HG02973 (cell line): ENCODE results near the gene NELFE.
"Not testable (repeated sequence)": the region's sequence is repeated elsewhere in the genome, so short reads cannot be mapped to it uniquely, and the experiment has no call there.

Experiments
- ATAC-seq: cut with Tn5 transposase; IDR thresholded peaks from one replicate; pipeline ENCODE4 v1.9.1; 2021; ENCODE audit warnings: moderate library complexity; ENCODE audit not compliant: unreplicated experiment

NELFE gene

DNA sequence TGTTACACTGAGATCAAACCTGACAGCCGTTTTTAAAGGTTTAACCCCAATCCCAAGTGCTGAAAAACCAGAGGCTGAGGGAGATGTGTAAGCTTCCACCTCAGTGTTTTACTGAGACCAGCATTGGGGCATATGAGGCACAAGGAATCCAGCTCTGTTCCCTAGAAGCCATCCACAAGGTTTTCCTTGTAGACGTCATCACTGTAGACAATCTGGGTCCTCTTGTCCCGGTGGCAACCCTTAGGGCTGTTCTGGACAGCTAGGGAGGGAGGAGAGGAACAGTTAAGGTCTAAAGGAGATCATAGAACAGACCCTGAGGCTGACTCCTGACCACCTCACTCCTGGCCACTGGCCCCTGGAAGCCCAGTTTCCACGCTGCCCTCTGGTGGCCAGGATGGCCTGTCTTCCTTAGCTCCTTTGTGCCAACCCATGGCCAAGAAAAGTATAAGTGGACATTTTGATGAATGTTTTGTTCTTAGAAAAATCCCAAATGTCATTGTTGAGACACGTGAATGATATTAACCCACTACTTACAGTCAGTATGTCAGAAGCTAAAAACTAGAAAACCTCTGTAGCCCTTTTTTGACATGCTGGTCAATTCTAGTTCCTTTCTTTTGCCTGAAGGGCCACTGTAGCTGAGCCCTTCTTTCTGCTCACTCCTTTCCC, 6.5 kb downstream of the NELFE start:
- ATAC-seq: no peak

DNA sequence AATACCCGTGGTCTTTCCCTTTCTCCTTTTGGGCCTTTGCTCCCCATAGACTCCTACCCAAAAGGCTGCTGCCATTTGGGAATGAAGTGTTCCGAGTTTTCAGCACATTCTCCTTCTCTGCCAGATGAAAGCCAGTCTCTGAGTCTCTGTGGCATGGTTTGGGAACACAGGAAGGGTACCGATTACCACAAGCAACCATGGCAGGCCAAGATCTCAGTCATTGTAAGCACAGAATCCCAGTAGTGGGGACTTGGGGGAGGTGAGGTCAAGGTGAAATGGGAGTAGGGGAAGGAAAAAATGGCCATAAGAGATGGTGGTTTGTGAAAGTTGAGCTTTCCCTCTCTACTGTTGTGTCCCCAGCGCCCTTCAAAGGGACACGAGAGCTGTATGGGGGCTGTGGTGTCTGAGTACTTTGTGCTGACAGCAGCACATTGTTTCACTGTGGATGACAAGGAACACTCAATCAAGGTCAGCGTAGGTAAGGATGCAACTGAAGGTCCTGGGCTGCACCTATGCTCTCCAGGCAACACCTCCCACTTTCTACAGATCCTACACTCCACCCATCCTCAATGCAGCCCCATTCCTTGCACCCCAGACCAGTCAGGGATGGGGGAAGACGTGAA, 8.7 kb downstream of the NELFE start:
- ATAC-seq: no peak

DNA sequence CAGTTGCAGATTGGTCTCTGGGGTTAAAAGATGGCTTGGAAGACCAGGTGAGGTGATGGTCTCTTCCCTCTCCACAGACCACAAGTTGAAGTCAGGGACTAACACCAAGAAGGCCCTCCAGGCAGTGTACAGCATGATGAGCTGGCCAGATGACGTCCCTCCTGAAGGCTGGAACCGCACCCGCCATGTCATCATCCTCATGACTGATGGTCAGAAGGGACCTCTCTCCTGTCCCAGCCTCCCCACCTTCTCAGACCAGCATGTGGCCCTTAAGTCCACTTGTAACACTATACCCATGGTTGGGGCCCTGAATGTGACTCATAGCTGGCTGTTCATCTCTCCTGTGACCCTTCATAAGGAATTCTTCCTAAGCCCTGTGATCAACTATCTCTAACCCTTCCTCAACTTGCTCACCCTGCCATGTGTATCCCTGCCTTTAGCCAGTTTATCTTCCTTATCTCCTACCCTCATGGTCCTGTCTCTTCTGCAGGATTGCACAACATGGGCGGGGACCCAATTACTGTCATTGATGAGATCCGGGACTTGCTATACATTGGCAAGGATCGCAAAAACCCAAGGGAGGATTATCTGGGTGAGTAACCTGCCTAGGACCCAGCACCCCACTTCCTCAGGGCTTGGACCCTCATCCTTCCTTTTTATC, 9.9 kb downstream of the NELFE start:
- ATAC-seq: no peak

DNA sequence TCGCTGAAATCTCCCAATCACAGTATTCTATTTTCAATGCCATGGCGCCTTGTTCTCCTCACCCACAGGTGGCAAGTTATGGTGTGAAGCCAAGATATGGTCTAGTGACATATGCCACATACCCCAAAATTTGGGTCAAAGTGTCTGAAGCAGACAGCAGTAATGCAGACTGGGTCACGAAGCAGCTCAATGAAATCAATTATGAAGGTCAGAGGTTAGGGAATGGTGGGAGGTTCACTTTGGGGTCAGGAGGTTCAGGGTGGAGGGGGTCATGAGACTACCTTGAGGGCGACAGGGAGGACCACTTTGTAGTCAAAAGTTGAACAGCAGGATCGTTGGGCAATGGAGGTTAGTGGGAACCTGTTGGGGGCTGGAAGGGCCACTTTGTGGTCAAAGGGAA, 10.5 kb downstream of the NELFE start:
- ATAC-seq: no peak

DNA sequence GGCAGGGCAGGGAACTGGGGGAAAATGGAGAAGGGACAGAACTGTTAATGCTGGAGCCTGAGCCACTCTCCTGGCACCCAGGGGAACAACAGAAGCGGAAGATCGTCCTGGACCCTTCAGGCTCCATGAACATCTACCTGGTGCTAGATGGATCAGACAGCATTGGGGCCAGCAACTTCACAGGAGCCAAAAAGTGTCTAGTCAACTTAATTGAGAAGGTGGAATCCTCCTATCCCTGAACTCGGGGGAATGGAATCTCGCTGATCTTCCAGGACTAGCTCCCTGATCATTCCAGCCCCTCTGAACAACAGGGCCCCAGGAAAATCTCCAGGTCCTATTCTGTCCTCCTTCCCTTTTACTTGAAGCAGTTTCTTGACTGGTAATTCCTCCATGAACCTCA, 10.9 kb downstream of the NELFE start:
- ATAC-seq: no peak

DNA sequence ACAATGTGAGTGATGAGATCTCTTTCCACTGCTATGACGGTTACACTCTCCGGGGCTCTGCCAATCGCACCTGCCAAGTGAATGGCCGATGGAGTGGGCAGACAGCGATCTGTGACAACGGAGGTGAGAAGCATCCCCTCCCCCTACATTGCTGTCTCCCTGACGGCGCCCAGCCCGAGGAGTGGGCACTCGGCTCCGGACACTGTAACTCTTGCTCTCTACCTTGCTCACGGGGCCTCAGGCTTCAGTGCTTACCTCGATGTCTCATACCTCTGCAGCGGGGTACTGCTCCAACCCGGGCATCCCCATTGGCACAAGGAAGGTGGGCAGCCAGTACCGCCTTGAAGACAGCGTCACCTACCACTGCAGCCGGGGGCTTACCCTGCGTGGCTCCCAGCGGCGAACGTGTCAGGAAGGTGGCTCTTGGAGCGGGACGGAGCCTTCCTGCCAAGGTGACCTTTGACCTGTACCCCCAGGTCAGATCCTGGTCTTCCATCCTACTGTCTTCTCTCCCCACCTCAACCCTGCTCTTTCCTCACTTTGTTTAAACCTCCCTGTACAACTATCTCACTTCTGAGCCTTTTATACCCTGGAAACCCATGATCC, 11.6 kb downstream of the NELFE start:
- ATAC-seq: no peak

DNA sequence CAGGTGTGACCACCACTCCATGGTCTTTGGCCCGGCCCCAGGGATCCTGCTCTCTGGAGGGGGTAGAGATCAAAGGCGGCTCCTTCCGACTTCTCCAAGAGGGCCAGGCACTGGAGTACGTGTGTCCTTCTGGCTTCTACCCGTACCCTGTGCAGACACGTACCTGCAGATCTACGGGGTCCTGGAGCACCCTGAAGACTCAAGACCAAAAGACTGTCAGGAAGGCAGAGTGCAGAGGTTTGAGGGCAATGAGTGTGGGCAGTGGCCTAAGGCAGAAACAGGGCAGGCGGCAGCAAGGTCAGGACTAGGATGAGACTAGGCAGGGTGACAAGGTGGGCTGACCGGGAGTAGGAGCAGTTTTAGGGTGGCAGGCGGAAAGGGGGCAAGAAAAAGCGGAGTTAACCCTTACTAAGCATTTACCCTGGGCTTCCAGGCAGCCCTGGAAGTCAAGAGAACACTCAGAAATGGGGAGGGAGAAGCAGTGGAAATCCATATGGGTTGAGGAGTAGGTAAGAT, 12.3 kb downstream of the NELFE start:
- ATAC-seq: no peak

DNA sequence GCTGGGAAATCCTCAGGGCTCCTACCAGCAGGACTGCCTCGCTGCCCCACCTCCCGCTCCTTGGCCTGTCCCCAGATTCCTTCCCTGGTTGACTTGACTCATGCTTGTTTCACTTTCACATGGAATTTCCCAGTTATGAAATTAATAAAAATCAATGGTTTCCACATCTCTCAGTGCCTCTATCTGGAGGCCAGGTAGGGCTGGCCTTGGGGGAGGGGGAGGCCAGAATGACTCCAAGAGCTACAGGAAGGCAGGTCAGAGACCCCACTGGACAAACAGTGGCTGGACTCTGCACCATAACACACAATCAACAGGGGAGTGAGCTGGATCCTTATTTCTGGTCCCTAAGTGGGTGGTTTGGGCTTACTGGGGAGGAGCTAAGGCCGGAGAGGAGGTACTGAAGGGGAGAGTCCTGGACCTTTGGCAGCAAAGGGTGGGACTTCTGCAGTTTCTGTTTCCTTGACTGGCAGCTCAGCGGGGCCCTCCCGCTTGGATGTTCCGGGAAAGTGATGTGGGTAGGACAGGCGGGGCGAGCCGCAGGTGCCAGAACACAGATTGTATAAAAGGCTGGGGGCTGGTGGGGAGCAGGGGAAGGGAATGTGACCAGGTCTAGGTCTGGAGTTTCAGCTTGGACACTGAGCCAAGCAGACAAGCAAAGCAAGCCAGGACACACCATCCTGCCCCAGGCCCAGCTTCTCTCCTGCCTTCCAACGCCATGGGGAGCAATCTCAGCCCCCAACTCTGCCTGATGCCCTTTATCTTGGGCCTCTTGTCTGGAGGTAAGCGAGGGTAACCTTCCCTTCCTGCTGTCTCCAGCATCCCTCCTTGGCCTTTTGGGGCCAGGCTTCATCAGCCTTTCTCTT, 13.0 kb downstream of the NELFE start, which contains the start of gene CFB:
TSS of gene CFB (plus strand) at position 589 of the 863 bp plus-strand sequence. CDS start at position 716, 127 bp downstream.
- no peak for ATAC-seq

DNA sequence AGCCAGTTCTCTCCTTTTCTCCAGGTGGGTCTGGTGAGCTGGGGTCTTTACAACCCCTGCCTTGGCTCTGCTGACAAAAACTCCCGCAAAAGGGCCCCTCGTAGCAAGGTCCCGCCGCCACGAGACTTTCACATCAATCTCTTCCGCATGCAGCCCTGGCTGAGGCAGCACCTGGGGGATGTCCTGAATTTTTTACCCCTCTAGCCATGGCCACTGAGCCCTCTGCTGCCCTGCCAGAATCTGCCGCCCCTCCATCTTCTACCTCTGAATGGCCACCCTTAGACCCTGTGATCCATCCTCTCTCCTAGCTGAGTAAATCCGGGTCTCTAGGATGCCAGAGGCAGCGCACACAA, 13.6 kb downstream of the NELFE start:
- no peak for ATAC-seq

DNA sequence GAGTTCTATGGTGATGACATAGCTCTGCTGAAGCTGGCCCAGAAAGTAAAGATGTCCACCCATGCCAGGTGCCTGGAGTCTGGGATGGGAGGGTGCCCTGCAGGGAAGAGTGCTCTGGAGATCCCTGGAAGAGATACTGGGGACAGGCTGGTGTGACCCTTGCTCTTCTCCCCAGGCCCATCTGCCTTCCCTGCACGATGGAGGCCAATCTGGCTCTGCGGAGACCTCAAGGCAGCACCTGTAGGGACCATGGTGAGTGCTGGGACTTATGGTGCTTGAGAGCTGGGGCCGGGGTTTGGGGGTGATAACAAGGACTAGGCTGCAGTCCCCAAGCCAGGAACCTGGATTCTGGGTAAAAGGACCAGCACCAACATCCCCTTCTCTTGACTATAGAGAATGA, 15.0 kb downstream of the NELFE start:
- ATAC-seq: no peak

DNA sequence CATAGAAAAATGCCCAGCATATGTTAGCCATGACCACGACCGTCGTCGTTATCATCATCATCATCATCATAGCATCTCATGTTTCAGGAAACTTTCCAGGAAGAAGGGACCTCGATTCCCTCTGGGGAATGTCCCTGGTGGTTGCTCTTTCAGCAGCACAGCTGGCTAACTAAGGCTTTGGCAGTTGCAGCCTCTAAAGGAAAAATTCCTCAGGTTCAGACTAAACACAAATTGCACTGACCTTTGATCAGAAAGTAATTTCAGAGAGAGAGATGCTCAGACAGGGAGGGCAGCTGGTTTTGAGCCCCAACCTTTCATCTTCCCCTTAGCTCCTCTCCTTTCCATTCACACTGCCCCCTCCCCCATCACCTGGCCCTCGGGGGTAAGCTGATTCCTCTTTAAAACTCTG, 18.5 kb downstream of the NELFE start:
- ATAC-seq: no peak

DNA sequence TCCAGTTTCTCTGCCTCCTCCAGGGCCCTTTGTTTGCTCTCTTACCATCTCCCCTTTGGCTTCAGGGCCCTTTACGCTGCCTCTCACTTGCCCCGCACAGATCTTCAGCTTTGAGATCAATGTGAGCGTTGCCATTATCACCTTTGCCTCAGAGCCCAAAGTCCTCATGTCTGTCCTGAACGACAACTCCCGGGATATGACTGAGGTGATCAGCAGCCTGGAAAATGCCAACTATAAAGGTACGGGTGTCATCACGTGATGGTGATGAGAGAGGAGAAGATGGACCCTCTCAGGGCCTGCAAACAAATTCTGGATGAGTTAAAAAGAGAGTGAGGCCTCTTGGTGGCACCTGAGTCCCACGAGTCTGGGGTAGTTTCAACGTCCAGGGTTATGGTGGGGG, 22.9 kb downstream of the NELFE start:
- ATAC-seq: no peak

DNA sequence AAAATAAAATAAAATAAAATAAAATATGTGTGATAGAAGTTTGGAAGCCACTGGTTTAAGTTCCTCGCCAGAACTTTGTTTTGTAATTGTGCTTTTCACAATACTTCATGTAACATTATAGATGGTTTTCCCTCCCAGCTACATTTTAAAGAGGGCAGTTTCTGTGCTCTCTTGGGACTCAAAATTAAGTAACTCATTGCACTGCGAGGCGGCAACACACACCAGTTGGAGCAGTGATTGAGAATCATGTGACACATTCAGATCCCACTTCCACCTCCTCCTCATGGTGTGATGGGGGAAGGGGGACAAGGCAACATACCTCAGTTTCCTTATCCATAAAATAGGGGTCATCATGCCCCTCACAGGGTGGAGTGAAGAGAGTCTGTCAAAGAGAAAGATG, 23.8 kb downstream of the NELFE start:
- no peak for ATAC-seq

DNA sequence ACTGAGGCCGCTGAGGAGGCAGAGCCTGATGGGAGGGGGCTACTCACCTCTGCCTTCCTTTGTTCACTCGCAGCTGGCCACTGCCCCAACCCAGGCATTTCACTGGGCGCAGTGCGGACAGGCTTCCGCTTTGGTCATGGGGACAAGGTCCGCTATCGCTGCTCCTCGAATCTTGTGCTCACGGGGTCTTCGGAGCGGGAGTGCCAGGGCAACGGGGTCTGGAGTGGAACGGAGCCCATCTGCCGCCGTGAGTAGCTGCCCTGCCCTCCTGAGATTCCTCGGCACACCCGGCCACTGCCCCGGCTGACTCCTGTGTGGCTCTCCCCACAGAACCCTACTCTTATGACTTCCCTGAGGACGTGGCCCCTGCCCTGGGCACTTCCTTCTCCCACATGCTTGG, 25.2 kb downstream of the NELFE start:
- no peak for ATAC-seq

DNA sequence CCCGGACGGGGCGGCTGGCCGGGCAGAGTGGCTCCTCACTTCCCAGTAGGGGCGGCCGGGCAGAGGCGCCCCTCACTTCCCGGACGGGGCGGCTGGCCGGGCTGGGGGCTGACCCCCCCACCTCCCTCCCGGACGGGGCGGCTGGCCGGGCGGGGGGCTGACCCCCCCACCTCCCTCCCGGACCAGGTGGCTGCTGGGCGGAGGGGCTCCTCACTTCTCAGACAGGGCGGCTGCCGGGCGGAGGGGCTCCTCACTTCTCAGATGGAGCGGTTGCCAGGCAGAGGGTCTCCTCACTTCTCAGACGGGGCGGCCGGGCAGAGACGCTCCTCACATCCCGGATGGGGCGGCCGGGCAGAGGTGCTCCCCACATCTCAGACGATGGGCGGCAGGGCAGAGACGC, 26.6 kb downstream of the NELFE start:
- ATAC-seq: not testable (repeated sequence)

DNA sequence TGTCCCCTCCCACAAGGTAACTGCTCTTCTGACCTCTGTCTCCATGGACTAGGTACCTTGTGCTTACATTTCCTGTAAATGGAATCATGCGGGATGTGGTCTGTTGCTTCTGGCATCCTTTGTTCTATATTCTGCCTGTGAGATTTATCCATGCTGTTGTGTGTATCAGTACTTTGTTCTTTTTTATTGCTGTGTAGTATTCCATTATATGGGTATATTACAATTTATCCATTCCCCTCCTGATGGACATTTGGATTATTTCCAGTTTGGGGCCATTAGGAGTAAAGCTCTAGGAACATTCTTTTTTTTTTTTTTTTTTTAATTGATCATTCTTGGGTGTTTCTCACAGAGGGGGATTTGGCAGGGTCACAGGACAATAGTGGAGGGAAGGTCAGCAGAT, 27.8 kb downstream of the NELFE start:
- ATAC-seq: no peak

DNA sequence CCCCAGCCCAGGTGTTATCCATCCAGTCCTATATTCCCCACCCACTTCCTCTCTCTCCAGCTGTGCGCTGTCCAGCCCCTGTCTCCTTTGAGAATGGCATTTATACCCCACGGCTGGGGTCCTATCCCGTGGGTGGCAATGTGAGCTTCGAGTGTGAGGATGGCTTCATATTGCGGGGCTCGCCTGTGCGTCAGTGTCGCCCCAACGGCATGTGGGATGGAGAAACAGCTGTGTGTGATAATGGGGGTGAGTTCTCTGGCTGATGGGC, 30.2 kb downstream of the NELFE start:
- ATAC-seq: no peak

DNA sequence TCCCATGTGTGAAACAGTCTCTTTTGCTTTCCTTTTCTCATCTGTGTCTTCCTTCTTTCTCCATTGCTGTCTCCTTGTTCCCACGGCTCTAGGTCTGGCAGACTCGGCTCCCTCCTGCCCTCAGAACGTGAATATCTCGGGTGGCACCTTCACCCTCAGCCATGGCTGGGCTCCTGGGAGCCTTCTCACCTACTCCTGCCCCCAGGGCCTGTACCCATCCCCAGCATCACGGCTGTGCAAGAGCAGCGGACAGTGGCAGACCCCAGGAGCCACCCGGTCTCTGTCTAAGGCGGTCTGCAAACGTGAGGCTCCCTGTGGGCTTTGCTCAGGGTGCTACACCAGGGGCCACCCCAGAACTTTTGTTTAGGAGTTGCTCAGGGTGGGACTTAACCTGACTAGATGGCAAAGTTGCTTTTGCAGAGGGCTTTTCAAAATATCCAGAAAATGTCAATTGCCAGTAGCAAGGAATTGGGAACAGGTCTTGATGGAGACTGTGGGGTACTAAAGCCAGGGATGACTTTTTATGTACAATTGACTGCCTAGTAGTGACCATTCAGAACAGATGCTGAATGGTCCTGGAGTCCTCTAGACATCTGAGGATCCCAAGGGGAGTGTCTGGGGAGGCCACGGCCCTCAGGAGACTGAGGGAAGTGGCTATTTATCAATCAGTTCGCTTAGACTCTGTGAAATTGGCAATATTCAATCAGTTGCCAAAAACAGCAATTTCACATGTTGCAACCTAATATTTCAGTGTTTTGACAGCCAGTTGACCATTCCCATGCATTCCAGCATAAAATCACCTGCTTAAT, 30.7 kb downstream of the NELFE start:
- ATAC-seq: no peak

DNA sequence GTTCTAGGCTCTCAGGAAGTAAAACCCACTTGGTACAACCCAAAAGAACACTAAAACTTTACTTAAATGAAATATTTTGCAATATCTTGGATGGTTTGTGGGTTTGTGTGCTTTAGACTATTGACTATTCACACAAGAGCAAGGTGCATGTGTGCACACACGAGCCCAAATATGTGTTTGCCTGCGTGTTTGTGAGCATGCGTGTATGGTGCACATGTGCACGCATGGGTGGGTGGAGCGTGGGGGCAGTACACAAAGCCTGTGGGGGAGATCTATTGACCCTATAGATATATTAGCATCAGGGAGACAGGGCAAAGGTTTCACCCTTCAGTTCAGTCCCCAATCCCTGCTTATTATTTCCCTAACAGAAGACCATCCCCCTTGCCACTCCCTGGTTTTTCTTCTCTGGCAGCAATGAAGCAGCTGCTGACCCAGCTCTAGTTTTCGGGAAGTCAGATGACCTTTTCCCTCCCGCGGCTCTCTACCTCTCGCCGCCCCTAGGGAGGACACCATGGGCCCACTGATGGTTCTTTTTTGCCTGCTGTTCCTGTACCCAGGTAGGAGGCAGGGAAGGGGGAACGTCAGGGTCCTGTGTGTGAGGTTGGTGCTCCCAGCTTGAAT, 31.4 kb downstream of the NELFE start, which contains the start of gene C2:
TSS of gene C2 (plus strand) at position 476 of the 621 bp plus-strand sequence. CDS start at position 512, 36 bp downstream.
- ATAC-seq: no peak

DNA sequence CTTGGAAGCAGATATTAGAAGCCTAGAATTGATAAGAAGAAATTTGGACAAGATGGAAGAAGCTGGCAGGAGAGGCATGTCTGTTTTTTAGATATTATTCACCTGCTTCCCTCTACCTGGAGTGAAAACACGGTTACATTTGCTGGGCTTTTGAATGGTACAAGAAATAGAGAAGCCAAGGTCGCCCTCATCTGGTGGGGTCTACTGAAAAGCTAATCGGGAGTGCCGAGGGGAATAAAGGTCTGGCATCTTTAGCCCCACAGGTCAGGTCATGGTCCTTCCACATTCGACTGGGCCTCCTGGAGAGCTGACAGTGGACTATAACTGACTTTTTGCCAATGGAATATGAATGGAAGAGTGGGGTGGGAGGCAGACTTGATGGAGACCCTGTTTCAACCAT, 35.8 kb downstream of the NELFE start:
- no peak for ATAC-seq
